Measurements from ENCODE around the gene SAP30L.

SAP30L gene

GRCh38 chr5:154406231-154406630 lies 39.6 kb upstream of the SAP30L start:
- TF ChIP-seq CTCF (IDR thresholded peaks at IDR 0.05; ENCODE audit: insufficient read depth, low read length, poor library complexity, severe bottlenecking), result no peak
- DNase-seq (ENCODE audit: extremely low read depth, insufficient read length), result no peak
- Histone ChIP-seq H3K27me3 (replicated peaks; ENCODE audit: control insufficient read depth, insufficient read depth, low read length) (no peaks in the 10 kb centered on the region), H3K4me3 (replicated peaks; ENCODE audit: low read depth, low read length) (no peak overlapping the region), H3K36me3 (ENCODE audit: control insufficient read depth, insufficient read depth, low read length) (peaks cover 12% of the 10 kb centered on the region)

DNA sequence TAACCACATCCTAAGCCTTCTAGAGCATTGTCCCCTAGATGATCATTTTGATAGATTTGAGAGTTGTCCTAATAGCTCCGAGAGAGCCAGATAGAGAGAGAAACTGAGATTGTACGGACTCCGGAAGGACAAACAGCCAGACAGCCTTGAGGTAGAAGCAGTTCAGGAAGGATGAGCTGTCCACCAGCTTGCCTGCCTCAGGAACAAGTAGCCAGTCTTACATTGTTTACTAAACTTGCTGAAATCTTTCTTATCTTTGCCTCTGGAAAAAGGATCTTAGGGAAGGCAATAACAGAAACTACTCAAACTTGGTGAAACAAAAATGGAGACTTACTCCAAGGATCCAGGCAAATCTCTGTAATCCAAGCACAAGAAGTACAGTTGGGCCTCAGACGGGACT lies 39.0 kb upstream of the SAP30L start:
- DNase-seq (ENCODE audit: extremely low read depth, insufficient read length), result no peak
- Histone ChIP-seq H3K27me3 (replicated peaks; ENCODE audit: control insufficient read depth, insufficient read depth, low read length) (no peaks in the 10 kb centered on the region), H3K4me3 (replicated peaks; ENCODE audit: low read depth, low read length) (no peak overlapping the region), H3K36me3 (ENCODE audit: control insufficient read depth, insufficient read depth, low read length) (peaks cover 15% of the 10 kb centered on the region)
- no peak for TF ChIP-seq CTCF (IDR thresholded peaks at IDR 0.05; ENCODE audit: insufficient read depth, low read length, poor library complexity, severe bottlenecking)

DNA sequence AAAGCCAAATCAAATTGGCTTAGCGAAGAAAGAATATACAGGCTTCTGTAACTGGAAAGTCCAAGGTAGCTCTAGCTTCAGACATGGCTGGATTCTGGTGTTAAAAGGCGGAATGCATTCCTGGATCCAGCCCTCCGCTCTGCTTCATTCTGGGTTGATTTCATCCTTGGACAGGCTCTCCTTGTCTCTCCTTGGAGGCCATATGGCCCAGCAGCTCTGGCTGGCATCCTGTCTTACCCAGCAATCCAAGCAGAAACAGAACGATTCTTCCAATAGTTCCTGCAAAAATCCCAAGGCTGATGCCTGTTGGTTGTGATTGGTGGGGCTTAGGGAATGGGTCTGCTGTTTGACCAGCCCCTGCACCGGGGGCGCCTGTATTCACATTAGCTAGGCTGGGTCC lies 37.0 kb upstream of the SAP30L start:
- Histone ChIP-seq H3K36me3 (ENCODE audit: control insufficient read depth, insufficient read depth, low read length) (peaks cover 23% of the 10 kb centered on the region), H3K4me3 (replicated peaks; ENCODE audit: low read depth, low read length) (no peak overlapping the region), H3K27me3 (replicated peaks; ENCODE audit: control insufficient read depth, insufficient read depth, low read length) (no peaks in the 10 kb centered on the region)
- no peak for DNase-seq (ENCODE audit: extremely low read depth, insufficient read length)
- no peak for TF ChIP-seq CTCF (IDR thresholded peaks at IDR 0.05; ENCODE audit: insufficient read depth, low read length, poor library complexity, severe bottlenecking)

- DNase-seq (ENCODE audit: extremely low read depth, insufficient read length), result no peak
- H3K27me3 ChIP-seq (replicated peaks; ENCODE audit: control insufficient read depth, insufficient read depth, low read length), result no peaks in the 10 kb centered on the region
- TF ChIP-seq CTCF (IDR thresholded peaks at IDR 0.05; ENCODE audit: insufficient read depth, low read length, poor library complexity, severe bottlenecking), result no peak
- H3K4me3 ChIP-seq (replicated peaks; ENCODE audit: low read depth, low read length), result no peak overlapping the region
- H3K36me3 ChIP-seq (ENCODE audit: control insufficient read depth, insufficient read depth, low read length), result peaks cover 23% of the 10 kb centered on the region
Observed at GRCh38 chr5:154409230-154409840, 36.5 kb upstream of the SAP30L start.

- no peak for DNase-seq (ENCODE audit: extremely low read depth, insufficient read length)
- no peak for TF ChIP-seq CTCF (IDR thresholded peaks at IDR 0.05; ENCODE audit: insufficient read depth, low read length, poor library complexity, severe bottlenecking)
- Histone ChIP-seq H3K4me3 (replicated peaks; ENCODE audit: low read depth, low read length) (no peak overlapping the region), H3K27me3 (replicated peaks; ENCODE audit: control insufficient read depth, insufficient read depth, low read length) (no peaks in the 10 kb centered on the region), H3K36me3 (ENCODE audit: control insufficient read depth, insufficient read depth, low read length) (peaks cover 23% of the 10 kb centered on the region)
Observed at GRCh38 chr5:154410008-154410407, 35.8 kb upstream of the SAP30L start.

- Histone ChIP-seq H3K36me3 (ENCODE audit: control insufficient read depth, insufficient read depth, low read length) (peaks cover 22% of the 10 kb centered on the region), H3K4me3 (replicated peaks; ENCODE audit: low read depth, low read length) (no peak overlapping the region), H3K27me3 (replicated peaks; ENCODE audit: control insufficient read depth, insufficient read depth, low read length) (no peaks in the 10 kb centered on the region)
- no peak for TF ChIP-seq CTCF (IDR thresholded peaks at IDR 0.05; ENCODE audit: insufficient read depth, low read length, poor library complexity, severe bottlenecking)
- DNase-seq (ENCODE audit: extremely low read depth, insufficient read length), result no peak
Observed at GRCh38 chr5:154410786-154411185, 35.0 kb upstream of the SAP30L start.

All from GM06990 (cell line).